K562 (cell line): ENCODE results near the gene JAM2. TPM values are rescaled to one million over a fixed set of nuclear protein-coding genes. Genes with fewer than 3 reads are reported as not detected.
A peak's percentile ranks its signal among the peaks of the same experiment; 100 is the strongest.

Experiments used
- ATAC-seq: fragments of 200-7000 bp; cut with Tn5 transposase; 3 replicates; pipeline ENCODE4 v1.9.1; 2020; ENCODE audit warnings: moderate library complexity
- BruUV-seq: library from RNA; stranded (reverse); fragments of 400-500 nt; replicated peaks from 2 replicates; lab custom pipeline; 2021; lab: Mats Ljungman, UMichigan
- CTCF ChIA-PET: fragments of 300-600 bp; formaldehyde crosslinking; extraction: SDS; loops from one replicate; lab custom pipeline; 2021; ENCODE audit warnings: low intra/inter-chr PET ratio; lab: Yijun Ruan, JAX
- POLR2A ChIA-PET: fragments of 300-600, 350-650 bp; sonication (Branson Sonifier 250); formaldehyde crosslinking; extraction: SDS; loops from one replicate; lab custom pipeline; 2021; ENCODE audit warnings: antibody characterized with exemption, inconsistent platforms; lab: Yijun Ruan, JAX
- DNase-seq, 4 experiments: peaks; one replicate each; pipeline versions ENCODE4 v3.0.0 to v3.0.0-alpha.2; 2011 to 2018; ENCODE audit warnings: low spot score in 3 of 4, mixed read lengths in 3 of 4; ENCODE audit errors: extremely low read depth in 1 of 4
- FAIRE-seq: peaks from 2 replicates; lab custom pipeline; 2011; peaks lifted over from hg19 to GRCh38; lab: Jason Lieb, UNC
- H2AFZ ChIP-seq: 2 replicates; pipeline ENCODE4 v1.6.0; 2011; ENCODE audit warnings: low read depth, low read length, control low read depth, inconsistent platforms
- H3K27ac ChIP-seq: fragments of 200-600 bp; 3 replicates; pipeline ENCODE4 v1.8.0; 2011; ENCODE audit warnings: low read depth, mild to moderate bottlenecking, control low read depth, inconsistent platforms, low read length, moderate library complexity, mixed read lengths; ENCODE audit errors: extremely low read depth
- H3K27me3 ChIP-seq, 2 experiments: fragments of 300-600 bp in 1 of 2; 2 replicates in 1 of 2; 3 replicates in 1 of 2; pipeline versions ENCODE4 v1.6.0 to v1.8.0; 2011; ENCODE audit warnings: inconsistent platforms in 2 of 2, low read length in 2 of 2, mild to moderate bottlenecking in 1 of 2, mixed read lengths in 1 of 2, moderate library complexity in 1 of 2; ENCODE audit not compliant: control insufficient read depth in 2 of 2, insufficient read depth in 2 of 2
- H3K36me3 ChIP-seq: fragments of 300-600 bp; 3 replicates; pipeline ENCODE4 v1.8.0; 2011; ENCODE audit warnings: mild to moderate bottlenecking, low read length, inconsistent platforms; ENCODE audit not compliant: control insufficient read depth, insufficient read depth
- H3K4me1 ChIP-seq, 2 experiments: fragments of 200-600 bp in 1 of 2; replicated peaks in 1 of 2; 2 replicates in 1 of 2; 3 replicates in 1 of 2; pipeline versions ENCODE4 v1.5.1 to v1.8.0; 2011; ENCODE audit warnings: inconsistent platforms in 2 of 2, low read length in 2 of 2, mild to moderate bottlenecking in 1 of 2, mixed read lengths in 1 of 2, moderate library complexity in 1 of 2; ENCODE audit not compliant: control insufficient read depth in 2 of 2, insufficient read depth in 2 of 2
- H3K4me2 ChIP-seq: 2 replicates; pipeline ENCODE4 v1.6.1; 2011; ENCODE audit warnings: low read length, control low read depth, inconsistent platforms, mixed read lengths; ENCODE audit not compliant: insufficient read depth
- H3K4me3 ChIP-seq: fragments of 200-600 bp; sonication (generic), shearing (Covaris generic); 2 replicates; pipeline ENCODE4 v1.5.1; 2016; ENCODE audit warnings: control low read depth, inconsistent platforms
- H3K79me2 ChIP-seq: fragments of 200-600 bp; 3 replicates; pipeline ENCODE4 v1.8.0; 2011; ENCODE audit warnings: low read length, inconsistent platforms; ENCODE audit not compliant: control insufficient read depth, insufficient read depth
- H3K9ac ChIP-seq, 2 experiments: 2 replicates each; pipeline versions ENCODE4 v1.6.0 to v1.6.1; 2011; ENCODE audit warnings: low read depth in 2 of 2, low read length in 2 of 2, control low read depth in 1 of 2, inconsistent platforms in 1 of 2, mild to moderate bottlenecking in 1 of 2, mixed read lengths in 1 of 2; ENCODE audit not compliant: insufficient read depth in 1 of 2
- H3K9me1 ChIP-seq: one replicate; pipeline ENCODE4 v1.6.0; 2011; ENCODE audit warnings: inconsistent platforms, mild to moderate bottlenecking, low read length, moderate library complexity; ENCODE audit not compliant: control insufficient read depth, insufficient read depth
- H3K9me3 ChIP-seq: replicated peaks from 2 replicates; pipeline ENCODE4 v1.5.1; 2011; ENCODE audit warnings: low read depth, low read length, inconsistent platforms; ENCODE audit not compliant: control insufficient read depth, insufficient read depth
- H4K20me1 ChIP-seq: replicated peaks from 2 replicates; pipeline ENCODE4 v1.6.1; 2011; ENCODE audit warnings: low read length, inconsistent platforms, mixed read lengths; ENCODE audit not compliant: control insufficient read depth, insufficient read depth
- SPI1 ChIP-seq: IDR thresholded peaks from 2 replicates; pipeline ENCODE4 v1.6.1; 2011; ENCODE audit warnings: low read depth, low read length, control low read depth, borderline replicate concordance
- TEAD1 ChIP-seq, 2 experiments: fragments of 450-650 bp in 1 of 2; sonication (generic) in 1 of 2; formaldehyde crosslinking; IDR thresholded peaks; 2 replicates each; pipeline versions ENCODE4 v1.4.0 to v1.8.0; 2020 to 2022; ENCODE audit warnings: mild to moderate bottlenecking in 2 of 2, missing genetic modification reagents in 1 of 2
- TEAD4 ChIP-seq, 2 experiments: sonication (generic) in 1 of 2; formaldehyde crosslinking in 1 of 2; IDR thresholded peaks; 2 replicates each; pipeline versions ENCODE4 v1.6.1 to v1.8.0; 2012 to 2022; ENCODE audit warnings: borderline replicate concordance in 1 of 2, inconsistent platforms in 1 of 2, low read length in 1 of 2, mild to moderate bottlenecking in 1 of 2, missing genetic modification reagents in 1 of 2
- ZNF121 ChIP-seq: sonication (generic); formaldehyde crosslinking; conservative IDR thresholded peaks from 2 replicates; pipeline ENCODE4 v1.8.0; 2022; ENCODE audit warnings: missing genetic modification reagents
- WGBS: fragments of 100-300 bp; shearing (Covaris generic); methylation state at CpG from one replicate; pipeline ENCODE4 v1.1.6; 2016; ENCODE audit warnings: low coverage, mixed read lengths; ENCODE audit not compliant: insufficient coverage; ENCODE audit errors: missing lambda C conversion rate; 5-methylcytosine and 5-hydroxymethylcytosine counted together
- in situ Hi-C: fragments of 300-500 bp; cut with MboI; formaldehyde crosslinking; loops from 4 replicates; pipeline ENCODE4 v1.15.0; 2018; ENCODE audit warnings: inconsistent platforms, mixed read lengths
- intact Hi-C: fragments of 100-400 bp; cut with micrococcal nuclease; formaldehyde crosslinking; loops from 2 replicates; pipeline ENCODE4 v1.14.2; 2022
- polyA plus RNA-seq, 8 experiments: library from polyadenylated mRNA; depleted of rRNA in 4 of 8; stranded (reverse) in 5 of 8; unstranded in 3 of 8; fragments of >200 nt; fragmentation: Nextera tagmentation in 2 of 8; fragmentation: Illumina TruSeq in 1 of 8; extraction: Ambion mirVana in 2 of 8; extraction: Trizol in 1 of 8; gene quantifications; 2 replicates each; pipeline versions ENCODE4 v1.2.1 to v1.2.3, GENCODE V29; 2011 to 2014; ENCODE audit warnings: inconsistent platforms in 1 of 8, missing spikeins in 1 of 8
- total RNA-seq, 7 experiments: library from RNA; depleted of rRNA in 6 of 7; stranded (reverse); fragments of >200 nt in 6 of 7; fragmentation: Illumina TruSeq in 2 of 7; extraction: Trizol in 2 of 7; gene quantifications; 2 replicates each; pipeline versions ENCODE4 v1.2.1 to v1.2.3, GENCODE V29; 2011 to 2021; ENCODE audit warnings: low replicate concordance in 1 of 7
- TF ChIP-seq, protein P1 (sequence below): fragments of 250-450 bp; sonication (Bioruptor Pico); IDR thresholded peaks from 2 replicates; pipeline ENCODE4 v1.8.0; 2021; ENCODE audit warnings: borderline replicate concordance, mild to moderate bottlenecking, moderate library complexity; ENCODE audit not compliant: poor library complexity, severe bottlenecking

The JAM2 gene
- total and polyA plus RNA-seq, 9 of the 15 experiments (the other 6 are each of a cell fraction or from before 2014, with no cell fraction given): 0.03 to 0.08 (median 0.07) TPM; not detected in 6

DNA sequence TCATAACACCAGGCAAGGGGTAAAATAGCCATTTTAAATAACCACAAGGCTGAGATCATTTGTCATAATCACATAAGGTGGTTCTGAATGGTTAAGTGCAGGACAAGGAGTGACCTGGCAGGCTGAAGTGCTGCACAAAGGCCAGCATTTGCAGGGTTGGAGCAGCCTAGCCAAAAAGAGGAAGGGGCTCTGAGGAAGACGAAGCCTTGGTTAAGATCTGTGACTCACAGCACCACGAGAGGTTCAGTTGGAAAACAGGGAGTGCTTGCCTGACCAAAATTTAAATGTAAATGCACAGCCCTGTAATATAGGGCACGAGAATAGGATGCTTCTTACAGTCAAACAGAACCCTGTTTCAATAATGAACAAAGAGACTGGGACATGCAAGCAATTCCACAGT, 83.6 kb downstream of the JAM2 start:
- H3K36me3 ChIP-seq: peaks cover 58% of the 10 kb centered on the region
- 63% methylated on average over 3 of the region's 3 CpGs for WGBS

DNA sequence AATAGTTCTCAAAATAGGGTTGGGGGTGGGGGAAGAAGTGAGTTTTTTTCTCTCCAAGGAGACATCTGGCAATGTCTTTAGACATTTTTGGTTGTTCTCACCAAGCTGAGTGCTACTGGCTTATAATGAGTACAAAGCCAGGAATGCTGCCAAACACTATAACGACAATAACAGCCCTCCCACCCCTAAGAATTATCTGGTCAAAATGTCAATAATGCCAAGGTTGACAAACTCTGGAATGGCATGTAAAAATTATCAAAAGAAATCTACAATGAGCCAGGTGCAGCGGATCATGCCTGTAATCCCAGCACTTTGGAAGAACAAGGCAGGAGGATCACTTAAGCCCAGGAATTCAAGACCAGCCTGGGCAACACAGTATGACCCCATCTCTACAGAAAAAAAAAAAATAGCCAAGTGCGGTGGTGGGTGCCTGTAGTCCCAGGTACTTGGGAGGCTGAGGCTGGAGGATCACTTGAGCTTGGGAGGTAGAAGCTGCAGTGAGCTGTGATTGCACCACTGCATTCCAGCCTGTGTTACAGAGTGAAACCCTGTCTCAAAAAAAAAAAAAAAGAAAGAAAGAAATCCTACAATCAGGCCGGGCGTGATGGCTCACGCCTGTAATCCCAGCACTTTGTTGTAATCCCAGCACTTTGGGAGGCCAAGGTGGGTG, 93.2 kb downstream of the JAM2 start:
- POLR2A ChIA-PET: interaction anchor here (0.8 kb wide), 1 partner anchor 13 kb away, joined by 3 read pairs; no protein-coding TSS in a partner anchor
- peaks cover 94% of the 10 kb centered on the region for H3K79me2 ChIP-seq
- no peak for DNase-seq
- BruUV-seq: TSS peak; percentile 7
- no peaks in the 10 kb centered on the region for H3K9me3 ChIP-seq
- TF ChIP-seq TEAD1 (CRISPR knock-in tag; IDR thresholded peaks at IDR 0.05) (0 out of 4 replicates have a peak, but pooled peaks of 1 of the 2 experiments have one; percentile 28), TEAD4 (IDR thresholded peaks at IDR 0.05; ENCODE audit: low read length) (no peak), TEAD4 (CRISPR knock-in tag; IDR thresholded peaks at IDR 0.05; ENCODE audit: borderline replicate concordance) (0 out of 2 replicates have a peak, but pooled peaks have one; percentile 19)
- TF ChIP-seq, protein P1, sequence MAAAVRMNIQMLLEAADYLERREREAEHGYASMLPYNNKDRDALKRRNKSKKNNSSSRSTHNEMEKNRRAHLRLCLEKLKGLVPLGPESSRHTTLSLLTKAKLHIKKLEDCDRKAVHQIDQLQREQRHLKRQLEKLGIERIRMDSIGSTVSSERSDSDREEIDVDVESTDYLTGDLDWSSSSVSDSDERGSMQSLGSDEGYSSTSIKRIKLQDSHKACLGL: no peak
- no peak for ATAC-seq
- no peaks in the 10 kb centered on the region for H3K9me1 ChIP-seq
- no peak for FAIRE-seq
- no peaks in the 10 kb centered on the region; the same call in 1 of the 2 replicates for H4K20me1 ChIP-seq
- no peak overlapping the region; the same call in 1 of the 2 replicates for H3K4me3 ChIP-seq
- peaks cover 7 to 18% of the 10 kb centered on the region in 2 experiments; a peak in 4 of 5 replicates for H3K4me1 ChIP-seq
- peak overlapping the region in 1 of 2 experiments; percentile 97; a peak in 1 of 4 replicates for H3K9ac ChIP-seq
- intact Hi-C loops: no loop called here
- H2AFZ ChIP-seq: no peak overlapping the region
- H3K36me3 ChIP-seq: peaks cover 63% of the 10 kb centered on the region
- 85% methylated on average over 4 of the region's 6 CpGs for WGBS
- in situ Hi-C loops: no loop called here
- H3K4me2 ChIP-seq: peak overlapping the region; percentile 19; the same call in 1 of the 2 replicates
- CTCF ChIA-PET: no interaction called here
- H3K27ac ChIP-seq: peak overlapping the region; percentile 7; the same call in 1 of the 3 replicates
- H3K27me3 ChIP-seq: no peaks in the 10 kb centered on the region

More for the DNA sequence above, 83.6 kb downstream of the JAM2 start:
- DNase-seq: no peak
- intact Hi-C loops (no loop called here), in situ Hi-C loops (no loop called here)
- H3K4me3 ChIP-seq: no peak overlapping the region
- no peak overlapping the region for H3K9ac ChIP-seq
- CTCF ChIA-PET: no interaction called here
- no TSS peak for BruUV-seq
- TF ChIP-seq ZNF121 (CRISPR knock-in tag) (no peak), SPI1 (peak; percentile 81)
- ATAC-seq: peak; percentile 7; the same call in 2 of the 3 replicates
- POLR2A ChIA-PET: interaction anchor here (2.5 kb wide), 1 partner anchor 11 kb away, joined by 9 read pairs; no protein-coding TSS in a partner anchor
- no peak overlapping the region for H3K27ac ChIP-seq
- FAIRE-seq: peak; percentile 23
- peaks cover 4% of the 10 kb centered on the region; the same call in 1 of the 2 replicates for H4K20me1 ChIP-seq
- no peak overlapping the region for H2AFZ ChIP-seq
- H3K27me3 ChIP-seq: no peaks in the 10 kb centered on the region
- peaks cover under 1% of the 10 kb centered on the region for H3K9me1 ChIP-seq
- peaks cover 0 to 4% of the 10 kb centered on the region in 2 experiments; a peak in 3 of 5 replicates for H3K4me1 ChIP-seq
- no peak overlapping the region for H3K4me2 ChIP-seq
- H3K9me3 ChIP-seq: no peaks in the 10 kb centered on the region
- H3K79me2 ChIP-seq: peaks cover 18% of the 10 kb centered on the region; the same call in 2 of the 3 replicates
